C4-2B (cell line): ENCODE results near the gene PPP6C.
"Not testable (repeated sequence)": the region's sequence is repeated elsewhere in the genome, so short reads cannot be mapped to it uniquely, and the experiment has no call there.

Experiments used
- ZFX ChIP-seq: fragments of 450-650 bp; IDR thresholded peaks from 2 replicates; pipeline ENCODE4 v1.6.1; 2017
- TF ChIP-seq, protein P1 (sequence below): fragments of 450-650 bp; conservative IDR thresholded peaks from 2 replicates; pipeline ENCODE4 v1.5.1; 2017; ENCODE audit warnings: mild to moderate bottlenecking

DNA sequence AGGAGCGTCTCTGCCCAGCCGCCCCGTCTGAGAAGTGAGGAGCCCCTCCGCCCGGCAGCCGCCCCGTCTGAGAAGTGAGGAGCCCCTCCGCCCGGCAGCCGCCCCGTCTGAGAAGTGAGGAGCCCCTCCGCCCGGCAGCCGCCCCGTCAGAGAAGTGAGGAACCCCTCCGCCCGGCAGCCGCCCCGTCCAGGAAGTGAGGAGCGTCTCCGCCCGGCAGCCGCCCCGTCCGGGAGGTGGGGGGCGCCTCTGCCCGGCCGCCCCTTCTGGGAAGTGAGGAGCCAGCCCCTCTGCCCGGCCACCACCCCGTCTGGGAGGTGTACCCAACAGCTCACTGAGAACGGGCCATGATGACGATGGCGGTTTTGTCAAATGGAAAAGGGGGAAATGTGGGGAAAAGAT, 81.1 kb downstream of the PPP6C start:
- TF ChIP-seq, protein P1, sequence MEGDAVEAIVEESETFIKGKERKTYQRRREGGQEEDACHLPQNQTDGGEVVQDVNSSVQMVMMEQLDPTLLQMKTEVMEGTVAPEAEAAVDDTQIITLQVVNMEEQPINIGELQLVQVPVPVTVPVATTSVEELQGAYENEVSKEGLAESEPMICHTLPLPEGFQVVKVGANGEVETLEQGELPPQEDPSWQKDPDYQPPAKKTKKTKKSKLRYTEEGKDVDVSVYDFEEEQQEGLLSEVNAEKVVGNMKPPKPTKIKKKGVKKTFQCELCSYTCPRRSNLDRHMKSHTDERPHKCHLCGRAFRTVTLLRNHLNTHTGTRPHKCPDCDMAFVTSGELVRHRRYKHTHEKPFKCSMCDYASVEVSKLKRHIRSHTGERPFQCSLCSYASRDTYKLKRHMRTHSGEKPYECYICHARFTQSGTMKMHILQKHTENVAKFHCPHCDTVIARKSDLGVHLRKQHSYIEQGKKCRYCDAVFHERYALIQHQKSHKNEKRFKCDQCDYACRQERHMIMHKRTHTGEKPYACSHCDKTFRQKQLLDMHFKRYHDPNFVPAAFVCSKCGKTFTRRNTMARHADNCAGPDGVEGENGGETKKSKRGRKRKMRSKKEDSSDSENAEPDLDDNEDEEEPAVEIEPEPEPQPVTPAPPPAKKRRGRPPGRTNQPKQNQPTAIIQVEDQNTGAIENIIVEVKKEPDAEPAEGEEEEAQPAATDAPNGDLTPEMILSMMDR: not testable (repeated sequence)
- not testable (repeated sequence) for TF ChIP-seq ZFX
